Adipocyte (in vitro differentiated cells): ENCODE results near the gene LRRC49.
"Not testable (repeated sequence)": the region's sequence is repeated elsewhere in the genome, so short reads cannot be mapped to it uniquely, and the experiment has no call there.

ENCODE experiments used
- DNase-seq: peaks from one replicate; pipeline ENCODE4 v3.0.0-alpha.2; 2015; ENCODE audit warnings: low read depth
- H3K27me3 ChIP-seq: replicated peaks from 2 replicates; pipeline ENCODE4 v1.7.0; 2013; ENCODE audit warnings: mild to moderate bottlenecking, low read length, moderate library complexity; ENCODE audit not compliant: control insufficient read depth, insufficient read depth
- H3K36me3 ChIP-seq: 2 replicates; pipeline ENCODE4 v1.7.0; 2013; ENCODE audit warnings: low read length, mild to moderate bottlenecking, moderate library complexity; ENCODE audit not compliant: control insufficient read depth, insufficient read depth, severe bottlenecking
- H3K4me1 ChIP-seq: 2 replicates; pipeline ENCODE4 v1.7.0; 2013; ENCODE audit warnings: mild to moderate bottlenecking, low read length, moderate library complexity; ENCODE audit not compliant: control insufficient read depth, insufficient read depth
- H3K4me3 ChIP-seq: 2 replicates; pipeline ENCODE4 v1.7.0; 2013; ENCODE audit warnings: mild to moderate bottlenecking, low read length, moderate library complexity
- H3K9ac ChIP-seq: 2 replicates; pipeline ENCODE4 v1.7.0; 2013; ENCODE audit warnings: mild to moderate bottlenecking, low read length, moderate library complexity
- H3K9me3 ChIP-seq: 2 replicates; pipeline ENCODE4 v1.7.0; 2013; ENCODE audit warnings: mild to moderate bottlenecking, low read length, moderate library complexity; ENCODE audit not compliant: control insufficient read depth

LRRC49 gene

DNA sequence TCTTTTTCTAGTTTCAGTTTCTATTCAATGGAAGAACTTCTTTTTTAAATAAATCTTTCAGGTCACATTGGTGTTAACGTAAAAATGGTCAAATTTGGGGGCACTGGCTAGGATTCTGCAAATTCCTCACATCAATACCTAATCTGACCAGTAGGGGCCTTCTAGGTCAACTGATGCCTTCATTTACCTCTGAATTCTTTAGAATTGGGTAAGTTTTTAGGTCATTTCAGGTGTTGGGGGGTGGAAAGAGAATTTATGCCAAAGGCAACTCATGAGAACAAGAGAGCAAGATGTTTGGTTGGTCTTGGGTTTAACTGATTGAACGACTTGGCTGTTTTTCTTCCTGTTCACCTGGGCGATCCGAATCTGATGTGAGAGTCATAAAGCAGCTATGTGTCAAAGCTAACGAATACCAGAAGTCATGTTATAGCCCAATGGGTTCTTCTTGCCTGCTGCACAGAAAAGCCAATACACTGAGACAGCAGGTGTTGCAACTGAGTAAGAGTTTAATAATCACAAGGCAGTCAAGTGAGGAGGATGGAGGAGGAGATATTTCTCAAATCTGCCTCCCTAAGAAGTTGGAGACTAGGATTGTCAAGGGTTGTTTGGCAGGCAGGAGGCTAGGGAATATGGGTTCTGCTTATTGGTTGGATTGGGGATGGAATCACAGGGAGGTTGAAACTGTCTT is 15.3 kb downstream of the LRRC49 start:
- H3K9me3 ChIP-seq: peaks cover 12% of the 10 kb centered on the region
- no peaks in the 10 kb centered on the region for H3K36me3 ChIP-seq
- no peak overlapping the region for H3K4me3 ChIP-seq
- no peak for DNase-seq
- H3K27me3 ChIP-seq: no peaks in the 10 kb centered on the region
- H3K9ac ChIP-seq: no peak overlapping the region
- H3K4me1 ChIP-seq: peaks cover 8% of the 10 kb centered on the region

DNA sequence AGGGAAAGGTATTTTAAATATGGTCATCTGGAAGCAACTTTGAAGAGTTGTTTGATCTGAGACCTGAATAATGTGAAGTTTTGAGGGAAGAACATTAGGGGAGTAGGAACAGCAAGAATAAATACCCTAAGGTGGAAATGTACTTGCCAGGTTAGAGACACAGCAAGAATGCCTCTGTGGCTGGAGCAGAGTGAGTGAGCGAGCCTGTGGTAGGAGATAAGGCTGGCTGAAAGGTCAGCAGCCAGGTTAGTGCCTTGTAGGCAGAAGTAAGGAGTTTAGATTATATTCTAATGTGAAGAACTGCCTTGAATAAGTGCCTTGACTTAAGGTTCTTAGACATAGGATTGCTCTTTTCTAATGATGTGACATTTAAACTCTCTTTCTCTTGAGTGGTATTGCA is 18.3 kb downstream of the LRRC49 start:
- H3K36me3 ChIP-seq: no peaks in the 10 kb centered on the region
- H3K27me3 ChIP-seq: no peaks in the 10 kb centered on the region
- H3K4me1 ChIP-seq: peaks cover 11% of the 10 kb centered on the region
- H3K4me3 ChIP-seq: no peak overlapping the region
- H3K9ac ChIP-seq: no peak overlapping the region
- peaks cover 12% of the 10 kb centered on the region for H3K9me3 ChIP-seq
- DNase-seq: no peak

DNA sequence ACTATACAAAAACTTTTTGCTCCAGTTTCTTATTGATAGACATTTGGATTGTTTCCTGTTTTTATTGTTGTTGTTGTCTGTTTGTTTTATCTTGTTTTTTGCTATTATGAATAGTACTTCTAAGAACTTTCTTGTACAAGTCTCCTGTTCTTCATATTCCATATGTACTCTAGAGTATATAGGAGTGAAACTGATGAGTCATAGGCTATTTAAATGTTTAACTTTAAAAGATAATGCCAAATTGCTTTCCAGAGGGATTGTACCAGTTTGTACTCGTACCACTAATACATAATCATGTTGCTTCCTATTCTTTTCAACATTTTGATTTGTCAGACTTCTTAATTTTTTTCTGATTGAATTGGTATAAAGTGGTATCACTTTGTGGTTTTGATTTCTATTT is 19.6 kb downstream of the LRRC49 start:
- Histone ChIP-seq H3K4me1 (peaks cover 3% of the 10 kb centered on the region), H3K9me3 (peaks cover 12% of the 10 kb centered on the region), H3K4me3 (no peak overlapping the region), H3K36me3 (no peaks in the 10 kb centered on the region), H3K9ac (no peak overlapping the region), H3K27me3 (no peaks in the 10 kb centered on the region)
- no peak for DNase-seq

DNA sequence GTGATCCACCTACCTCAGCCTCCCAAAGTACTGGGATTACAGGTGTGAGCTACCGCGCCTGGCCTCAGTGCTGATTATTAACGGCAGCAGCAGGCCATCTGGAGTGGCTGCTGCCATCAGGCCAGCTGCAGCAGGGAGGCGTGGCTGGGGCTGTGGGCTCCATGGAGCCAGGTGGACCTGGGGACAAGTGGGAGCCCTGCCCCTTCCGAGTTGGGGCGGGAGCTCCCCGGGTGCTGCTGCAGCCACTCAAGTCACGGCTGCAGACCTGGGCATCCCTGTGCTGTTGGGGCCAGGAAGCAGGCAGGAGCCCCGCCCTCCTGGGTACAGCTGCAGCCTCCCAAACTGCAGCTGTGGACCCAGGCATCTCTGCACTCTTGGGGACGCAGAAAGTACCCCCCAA is 23.9 kb downstream of the LRRC49 start:
- Histone ChIP-seq H3K27me3 (no peaks in the 10 kb centered on the region), H3K4me1 (peaks cover 7% of the 10 kb centered on the region), H3K9me3 (no peaks in the 10 kb centered on the region), H3K4me3 (no peak overlapping the region), H3K36me3 (no peaks in the 10 kb centered on the region), H3K9ac (no peak overlapping the region)
- no peak for DNase-seq

DNA sequence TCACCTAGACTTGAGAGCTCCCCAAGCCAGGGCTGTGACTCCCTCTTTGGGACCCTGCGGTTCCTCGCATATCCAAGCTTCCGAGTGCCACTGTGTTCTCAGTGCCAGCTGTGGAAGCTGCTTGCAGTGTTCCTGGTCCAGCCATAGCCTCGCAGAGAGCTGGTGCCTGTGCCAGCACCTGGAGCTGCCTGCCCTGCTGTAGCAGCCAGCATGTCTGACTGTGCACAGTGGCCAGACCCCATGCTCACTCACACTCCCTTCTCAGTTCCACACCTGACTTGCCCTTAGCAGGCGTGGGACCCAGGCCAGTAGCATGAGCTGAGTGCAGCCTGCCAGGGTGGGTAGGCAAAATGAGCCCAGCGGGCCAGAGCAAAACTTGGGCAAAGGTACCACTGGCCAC is 25.3 kb downstream of the LRRC49 start:
- Histone ChIP-seq H3K36me3 (no peaks in the 10 kb centered on the region), H3K9me3 (no peaks in the 10 kb centered on the region), H3K4me3 (no peak overlapping the region), H3K27me3 (no peaks in the 10 kb centered on the region), H3K9ac (no peak overlapping the region), H3K4me1 (peaks cover 7% of the 10 kb centered on the region)
- no peak for DNase-seq

DNA sequence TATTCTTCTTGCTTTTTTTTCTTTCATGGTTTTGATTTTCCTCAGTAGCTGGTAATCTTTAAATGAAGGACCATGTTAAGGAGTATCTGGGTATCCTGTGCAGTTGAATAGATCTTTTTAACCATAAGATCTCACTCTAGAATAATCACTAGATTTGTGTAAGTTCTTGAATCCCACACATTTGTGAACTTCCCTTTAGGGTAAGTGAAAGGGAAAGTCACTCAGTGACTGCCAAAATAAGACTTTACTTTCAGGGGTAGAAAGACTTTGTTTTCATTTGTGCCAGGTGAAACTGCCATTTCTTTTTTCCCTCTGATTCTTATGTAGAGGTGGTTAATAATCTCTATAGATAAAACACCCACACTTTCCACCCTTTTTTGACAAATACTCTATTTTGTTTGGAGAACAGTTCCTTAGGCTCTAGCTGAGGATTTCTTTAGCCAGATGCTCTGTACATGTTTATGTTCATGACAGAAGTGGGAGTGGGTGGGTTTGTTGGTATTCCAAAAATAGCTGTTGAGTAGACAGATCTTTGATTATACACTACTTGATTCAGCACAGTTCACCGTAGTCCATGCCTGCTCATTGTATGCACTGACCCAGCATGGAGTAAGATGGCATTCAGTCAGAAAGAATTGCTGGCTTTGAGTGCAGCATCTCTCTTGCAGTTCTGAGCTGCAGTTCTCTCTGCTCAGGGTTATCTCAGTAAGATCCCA is 28.5 kb downstream of the LRRC49 start:
- Histone ChIP-seq H3K27me3 (no peaks in the 10 kb centered on the region), H3K4me1 (peaks cover 4% of the 10 kb centered on the region), H3K9me3 (no peaks in the 10 kb centered on the region), H3K36me3 (no peaks in the 10 kb centered on the region), H3K4me3 (no peak overlapping the region), H3K9ac (no peak overlapping the region)
- DNase-seq: no peak

DNA sequence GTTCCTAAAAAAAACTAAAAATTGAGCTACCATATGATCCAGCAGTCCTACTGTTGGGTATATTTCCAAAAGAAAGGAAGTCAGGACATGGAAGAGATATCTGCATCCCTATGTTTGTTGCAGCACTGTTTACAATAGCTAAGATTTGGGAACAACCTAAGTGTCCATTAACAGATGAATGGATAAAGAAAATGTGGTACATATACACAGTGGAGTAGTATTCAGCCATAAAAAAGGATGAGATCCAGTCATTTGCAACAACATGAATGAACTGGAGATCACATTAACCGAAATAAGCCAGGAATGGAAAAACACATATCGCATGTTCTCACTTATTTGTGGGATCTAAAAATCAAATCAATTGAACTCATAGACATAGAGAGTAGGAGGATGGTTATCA is 29.5 kb downstream of the LRRC49 start:
- no peaks in the 10 kb centered on the region for H3K36me3 ChIP-seq
- no peaks in the 10 kb centered on the region for H3K27me3 ChIP-seq
- no peaks in the 10 kb centered on the region for H3K9me3 ChIP-seq
- no peak for DNase-seq
- peaks cover 4% of the 10 kb centered on the region for H3K4me1 ChIP-seq
- no peak overlapping the region for H3K9ac ChIP-seq
- H3K4me3 ChIP-seq: no peak overlapping the region

DNA sequence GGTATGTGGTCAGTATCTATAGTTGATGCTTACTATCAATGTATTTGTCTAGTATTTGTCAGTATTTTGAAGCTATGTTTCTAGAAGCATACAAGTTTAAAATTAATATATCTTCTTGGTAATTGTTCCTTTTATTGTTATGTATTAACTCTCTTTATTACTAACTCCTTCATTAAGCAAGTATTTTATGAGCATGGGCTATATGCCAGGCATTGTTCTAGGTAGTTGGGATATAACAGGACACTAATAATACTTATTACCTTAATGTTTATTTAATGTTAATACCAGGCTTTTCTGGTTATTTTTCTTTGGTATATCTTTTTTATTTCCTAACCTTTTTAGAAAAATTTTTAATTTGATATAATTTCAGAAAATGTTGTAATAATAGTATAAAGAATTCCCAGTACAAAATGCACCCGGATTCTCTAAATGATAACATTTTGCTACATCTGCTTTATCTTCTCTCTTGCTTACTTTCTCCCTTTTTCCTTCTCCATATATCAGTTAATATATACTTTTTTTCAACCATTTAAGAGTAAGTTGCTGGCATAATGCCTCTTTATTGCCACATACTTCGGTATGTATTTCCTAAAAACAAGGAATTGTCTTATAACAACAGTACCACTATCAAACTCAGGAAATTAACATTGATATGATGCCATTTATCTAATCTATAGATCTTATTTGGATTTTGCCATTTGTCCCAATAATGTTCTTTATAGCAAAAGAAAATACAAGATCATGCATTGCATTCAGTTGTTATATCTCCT is 30.9 kb downstream of the LRRC49 start:
- DNase-seq: peak; percentile 38
- H3K4me3 ChIP-seq: no peak overlapping the region
- H3K27me3 ChIP-seq: no peaks in the 10 kb centered on the region
- no peaks in the 10 kb centered on the region for H3K9me3 ChIP-seq
- H3K36me3 ChIP-seq: no peaks in the 10 kb centered on the region
- no peak overlapping the region for H3K9ac ChIP-seq
- peaks cover 4% of the 10 kb centered on the region for H3K4me1 ChIP-seq

DNA sequence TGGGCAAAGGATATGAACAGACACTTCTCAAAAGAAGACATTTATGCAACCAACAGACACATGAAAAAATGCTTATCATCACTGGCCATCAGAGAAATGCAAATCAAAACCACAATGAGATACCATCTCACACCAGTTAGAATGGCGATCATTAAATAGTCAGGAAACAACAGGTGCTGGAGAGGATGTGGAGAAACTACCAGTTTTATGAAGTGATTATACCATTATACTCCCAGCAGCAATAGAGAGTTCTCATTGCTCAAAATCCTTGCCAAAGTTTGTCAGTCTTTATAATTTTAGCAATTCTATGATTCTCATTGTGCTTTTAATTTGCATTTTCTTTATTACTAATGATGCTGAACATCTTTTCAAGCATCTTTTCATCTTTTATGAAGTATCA is 34.3 kb downstream of the LRRC49 start:
- not testable (repeated sequence) for H3K9ac ChIP-seq, H3K4me3 ChIP-seq, H3K4me1 ChIP-seq, H3K9me3 ChIP-seq, H3K36me3 ChIP-seq, H3K27me3 ChIP-seq, DNase-seq

DNA sequence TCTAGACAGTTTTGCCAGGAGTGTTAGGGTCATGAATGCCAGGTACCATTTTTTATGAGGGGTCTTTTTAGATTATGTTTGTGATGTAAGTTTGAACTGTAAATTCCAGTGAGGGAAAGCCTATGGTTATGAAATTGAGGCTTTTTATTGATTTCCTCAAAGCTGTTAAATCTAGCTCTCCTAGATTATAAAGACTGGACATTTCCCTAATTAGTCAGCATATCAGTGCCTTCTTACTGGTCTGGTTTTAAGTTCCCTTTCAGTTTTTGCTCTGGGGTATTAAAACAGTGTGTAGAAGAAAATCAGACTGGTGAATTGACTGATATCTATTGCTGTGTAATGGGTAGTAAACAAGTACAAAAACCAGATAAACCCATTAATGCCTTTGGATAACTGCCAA is 39.2 kb downstream of the LRRC49 start:
- Histone ChIP-seq H3K36me3 (no peaks in the 10 kb centered on the region), H3K27me3 (no peaks in the 10 kb centered on the region), H3K4me1 (peaks cover 3% of the 10 kb centered on the region), H3K9ac (no peak overlapping the region), H3K9me3 (no peaks in the 10 kb centered on the region), H3K4me3 (no peak overlapping the region)
- no peak for DNase-seq

DNA sequence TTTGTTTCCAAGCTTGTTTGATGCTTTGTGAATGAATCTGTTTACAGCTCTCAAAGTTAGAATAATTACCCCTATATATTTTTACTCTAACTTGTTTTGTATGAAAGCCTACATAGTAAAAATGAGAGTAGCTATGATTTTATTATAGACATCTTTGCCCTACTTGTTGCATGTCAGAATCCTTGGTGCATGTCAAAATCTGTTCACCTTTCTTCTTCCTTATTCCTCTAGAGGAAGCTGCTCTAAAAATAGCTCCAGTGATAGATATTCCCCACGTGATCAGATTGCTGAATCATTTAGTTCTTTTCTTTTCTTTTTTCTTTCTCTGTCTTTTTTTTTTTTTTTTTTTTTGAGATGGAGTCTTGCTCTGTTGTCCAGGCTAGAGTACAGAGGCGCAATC is 39.8 kb downstream of the LRRC49 start:
- no peak overlapping the region for H3K9ac ChIP-seq
- DNase-seq: no peak
- no peak overlapping the region for H3K4me3 ChIP-seq
- H3K9me3 ChIP-seq: no peaks in the 10 kb centered on the region
- no peaks in the 10 kb centered on the region for H3K36me3 ChIP-seq
- peaks cover 3% of the 10 kb centered on the region for H3K4me1 ChIP-seq
- no peaks in the 10 kb centered on the region for H3K27me3 ChIP-seq
